ENCODE measurements around the gene TTLL11. TPM values are rescaled to one million over a fixed set of nuclear protein-coding genes. Genes with fewer than 3 reads are reported as not detected.

The TTLL11 gene
- total and polyA plus RNA-seq, 2 of the 8 experiments (the other 6 are each of a cell fraction or from before 2014, with no cell fraction given): 0.56 to 0.80 TPM

GRCh38 chr9:121960665-121961064 lies 132.4 kb downstream of the TTLL11 start (continued):
- TF ChIP-seq, protein P1, sequence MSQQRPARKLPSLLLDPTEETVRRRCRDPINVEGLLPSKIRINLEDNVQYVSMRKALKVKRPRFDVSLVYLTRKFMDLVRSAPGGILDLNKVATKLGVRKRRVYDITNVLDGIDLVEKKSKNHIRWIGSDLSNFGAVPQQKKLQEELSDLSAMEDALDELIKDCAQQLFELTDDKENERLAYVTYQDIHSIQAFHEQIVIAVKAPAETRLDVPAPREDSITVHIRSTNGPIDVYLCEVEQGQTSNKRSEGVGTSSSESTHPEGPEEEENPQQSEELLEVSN (IDR thresholded peaks at IDR 0.05): no peak
- TF ChIP-seq ASH2L (IDR thresholded peaks at IDR 0.05; ENCODE audit: low read length) (no peak), CTBP2 (IDR thresholded peaks at IDR 0.05; ENCODE audit: borderline replicate concordance, insufficient read depth, insufficient read length, low read length) (no peak), CBX8 (IDR thresholded peaks at IDR 0.05; ENCODE audit: borderline replicate concordance, low read depth, low read length) (no peak), RAD21 (IDR thresholded peaks at IDR 0.05 in 1 of 2, conservative IDR thresholded peaks at IDR 0.05 in 1 of 2; ENCODE audit: low read depth in 2 of 2, low read length in 2 of 2) (no peak), BRCA1 (IDR thresholded peaks at IDR 0.05; ENCODE audit: low read depth, low read length) (no peak)

Data from H1 (cell line).